ENCODE results near the gene CADPS2.

Gene CADPS2

DNA sequence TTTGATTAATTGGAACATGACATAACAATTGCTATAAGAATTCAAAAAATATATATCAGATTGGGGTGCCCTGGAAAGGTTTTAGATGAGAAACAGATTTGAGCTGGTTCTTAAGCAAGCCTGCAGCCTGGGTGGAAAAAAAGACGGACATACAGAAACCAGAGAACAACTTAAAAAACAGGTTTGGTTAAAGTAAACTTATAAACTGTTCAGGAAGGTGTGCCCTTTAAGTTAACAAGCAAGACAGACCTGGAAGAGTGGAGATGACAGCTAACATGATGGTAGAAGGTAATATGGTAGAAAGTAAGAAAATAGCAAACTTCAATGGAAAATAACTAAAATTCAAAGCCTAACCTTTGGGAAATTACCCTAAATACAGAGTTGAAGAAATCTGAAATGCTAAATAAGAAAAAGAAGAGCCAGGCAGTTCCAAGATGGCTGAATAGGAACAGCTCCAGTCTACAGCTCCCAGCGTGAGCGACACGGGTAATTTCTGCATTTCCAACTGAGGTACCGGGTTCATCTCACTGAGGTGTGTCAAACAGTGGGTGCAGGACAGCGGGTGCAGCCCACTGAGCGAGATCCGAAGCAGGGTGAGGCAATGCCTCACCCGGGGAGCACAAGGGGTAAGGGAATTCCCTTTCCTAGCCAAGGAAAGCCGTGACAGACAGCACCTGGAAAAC, 52.2 kb downstream of the CADPS2 start:
- Histone ChIP-seq H3K27ac (replicated peaks) (no peak overlapping the region), H3K4me3 (replicated peaks; ENCODE audit: insufficient read depth, low read length) (no peak overlapping the region)
- no peak for DNase-seq (ENCODE audit: low read depth in 1 of 2, low spot score in 1 of 2)

DNA sequence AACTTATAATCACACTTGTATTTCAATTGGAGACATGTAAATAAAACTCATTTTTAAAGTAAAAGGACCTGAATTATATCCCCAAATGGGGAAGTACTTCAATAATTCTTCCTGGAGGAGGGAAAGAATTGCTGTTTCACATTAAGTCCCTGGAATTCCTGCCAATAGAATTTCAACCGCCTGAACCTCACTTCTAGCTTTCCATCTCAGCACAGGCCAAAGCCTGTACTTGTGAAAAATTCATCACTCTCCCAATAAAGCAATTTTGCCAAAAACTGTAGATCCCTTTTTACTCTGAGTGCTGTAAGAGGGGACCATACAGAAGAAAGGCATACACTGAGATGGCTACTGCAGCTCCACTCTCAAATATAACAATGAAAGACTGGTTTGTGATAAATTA, 54.8 kb downstream of the CADPS2 start:
- DNase-seq (ENCODE audit: low read depth in 1 of 2, low spot score in 1 of 2) = no peak
- TF ChIP-seq POLR2AphosphoS5 (IDR thresholded peaks at IDR 0.05; ENCODE audit: low read depth) = no peak
- TF ChIP-seq GABPA (IDR thresholded peaks at IDR 0.05; ENCODE audit: low read depth) = no peak
- no peak for TF ChIP-seq SPI1 (IDR thresholded peaks at IDR 0.05; ENCODE audit: borderline replicate concordance, low read depth)
- TF ChIP-seq, protein P1, sequence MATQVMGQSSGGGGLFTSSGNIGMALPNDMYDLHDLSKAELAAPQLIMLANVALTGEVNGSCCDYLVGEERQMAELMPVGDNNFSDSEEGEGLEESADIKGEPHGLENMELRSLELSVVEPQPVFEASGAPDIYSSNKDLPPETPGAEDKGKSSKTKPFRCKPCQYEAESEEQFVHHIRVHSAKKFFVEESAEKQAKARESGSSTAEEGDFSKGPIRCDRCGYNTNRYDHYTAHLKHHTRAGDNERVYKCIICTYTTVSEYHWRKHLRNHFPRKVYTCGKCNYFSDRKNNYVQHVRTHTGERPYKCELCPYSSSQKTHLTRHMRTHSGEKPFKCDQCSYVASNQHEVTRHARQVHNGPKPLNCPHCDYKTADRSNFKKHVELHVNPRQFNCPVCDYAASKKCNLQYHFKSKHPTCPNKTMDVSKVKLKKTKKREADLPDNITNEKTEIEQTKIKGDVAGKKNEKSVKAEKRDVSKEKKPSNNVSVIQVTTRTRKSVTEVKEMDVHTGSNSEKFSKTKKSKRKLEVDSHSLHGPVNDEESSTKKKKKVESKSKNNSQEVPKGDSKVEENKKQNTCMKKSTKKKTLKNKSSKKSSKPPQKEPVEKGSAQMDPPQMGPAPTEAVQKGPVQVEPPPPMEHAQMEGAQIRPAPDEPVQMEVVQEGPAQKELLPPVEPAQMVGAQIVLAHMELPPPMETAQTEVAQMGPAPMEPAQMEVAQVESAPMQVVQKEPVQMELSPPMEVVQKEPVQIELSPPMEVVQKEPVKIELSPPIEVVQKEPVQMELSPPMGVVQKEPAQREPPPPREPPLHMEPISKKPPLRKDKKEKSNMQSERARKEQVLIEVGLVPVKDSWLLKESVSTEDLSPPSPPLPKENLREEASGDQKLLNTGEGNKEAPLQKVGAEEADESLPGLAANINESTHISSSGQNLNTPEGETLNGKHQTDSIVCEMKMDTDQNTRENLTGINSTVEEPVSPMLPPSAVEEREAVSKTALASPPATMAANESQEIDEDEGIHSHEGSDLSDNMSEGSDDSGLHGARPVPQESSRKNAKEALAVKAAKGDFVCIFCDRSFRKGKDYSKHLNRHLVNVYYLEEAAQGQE (IDR thresholded peaks at IDR 0.05; ENCODE audit: insufficient replicate concordance, low read depth) = no peak
- TF ChIP-seq, protein P2, sequence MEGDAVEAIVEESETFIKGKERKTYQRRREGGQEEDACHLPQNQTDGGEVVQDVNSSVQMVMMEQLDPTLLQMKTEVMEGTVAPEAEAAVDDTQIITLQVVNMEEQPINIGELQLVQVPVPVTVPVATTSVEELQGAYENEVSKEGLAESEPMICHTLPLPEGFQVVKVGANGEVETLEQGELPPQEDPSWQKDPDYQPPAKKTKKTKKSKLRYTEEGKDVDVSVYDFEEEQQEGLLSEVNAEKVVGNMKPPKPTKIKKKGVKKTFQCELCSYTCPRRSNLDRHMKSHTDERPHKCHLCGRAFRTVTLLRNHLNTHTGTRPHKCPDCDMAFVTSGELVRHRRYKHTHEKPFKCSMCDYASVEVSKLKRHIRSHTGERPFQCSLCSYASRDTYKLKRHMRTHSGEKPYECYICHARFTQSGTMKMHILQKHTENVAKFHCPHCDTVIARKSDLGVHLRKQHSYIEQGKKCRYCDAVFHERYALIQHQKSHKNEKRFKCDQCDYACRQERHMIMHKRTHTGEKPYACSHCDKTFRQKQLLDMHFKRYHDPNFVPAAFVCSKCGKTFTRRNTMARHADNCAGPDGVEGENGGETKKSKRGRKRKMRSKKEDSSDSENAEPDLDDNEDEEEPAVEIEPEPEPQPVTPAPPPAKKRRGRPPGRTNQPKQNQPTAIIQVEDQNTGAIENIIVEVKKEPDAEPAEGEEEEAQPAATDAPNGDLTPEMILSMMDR (IDR thresholded peaks at IDR 0.05; ENCODE audit: insufficient read depth, low read length) = no peak
- H3K4me3 ChIP-seq (replicated peaks; ENCODE audit: insufficient read depth, low read length) = no peak overlapping the region
- no peak overlapping the region for H3K27ac ChIP-seq (replicated peaks)
- H3K27me3 ChIP-seq (ENCODE audit: insufficient read depth, poor library complexity, severe bottlenecking) = no peaks in the 10 kb centered on the region

More for the DNA sequence above, 52.2 kb downstream of the CADPS2 start:
- TF ChIP-seq, protein P1 (IDR thresholded peaks at IDR 0.05; ENCODE audit: insufficient replicate concordance, low read depth) = no peak
- TF ChIP-seq SPI1 (IDR thresholded peaks at IDR 0.05; ENCODE audit: borderline replicate concordance, low read depth) = no peak
- no peak for TF ChIP-seq POLR2AphosphoS5 (IDR thresholded peaks at IDR 0.05; ENCODE audit: low read depth)
- no peak for TF ChIP-seq GABPA (IDR thresholded peaks at IDR 0.05; ENCODE audit: low read depth)
- TF ChIP-seq, protein P2 (IDR thresholded peaks at IDR 0.05; ENCODE audit: insufficient read depth, low read length) = no peak
- H3K27me3 ChIP-seq (ENCODE audit: insufficient read depth, poor library complexity, severe bottlenecking) = no peaks in the 10 kb centered on the region

DNA sequence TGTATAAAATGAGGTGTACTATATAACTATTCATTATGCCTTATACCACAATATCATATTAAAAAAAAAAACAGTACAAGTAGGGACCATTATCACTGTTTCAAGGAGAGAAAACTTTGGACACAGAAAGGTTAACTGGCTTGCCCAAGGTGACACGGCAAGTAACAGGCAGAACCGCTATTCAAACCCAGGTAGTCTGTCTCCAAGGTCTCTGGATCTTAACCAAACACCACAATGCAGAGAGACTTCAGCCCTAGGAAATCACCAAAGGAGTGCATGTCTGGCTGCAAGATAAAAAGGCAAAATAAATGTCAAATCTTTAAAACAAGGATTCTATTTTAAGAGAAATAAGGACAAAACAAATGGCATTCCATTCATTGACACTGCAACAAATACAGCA, 56.3 kb downstream of the CADPS2 start:
- Histone ChIP-seq H3K27ac (replicated peaks) (no peak overlapping the region), H3K27me3 (ENCODE audit: insufficient read depth, poor library complexity, severe bottlenecking) (no peaks in the 10 kb centered on the region), H3K4me3 (replicated peaks; ENCODE audit: insufficient read depth, low read length) (no peak overlapping the region)
- DNase-seq (ENCODE audit: low read depth in 1 of 2, low spot score in 1 of 2) = no peak
- TF ChIP-seq POLR2AphosphoS5 (IDR thresholded peaks at IDR 0.05; ENCODE audit: low read depth) = no peak
- no peak for TF ChIP-seq SPI1 (IDR thresholded peaks at IDR 0.05; ENCODE audit: borderline replicate concordance, low read depth)
- TF ChIP-seq, protein P1 (IDR thresholded peaks at IDR 0.05; ENCODE audit: insufficient replicate concordance, low read depth) = no peak
- TF ChIP-seq, protein P2 (IDR thresholded peaks at IDR 0.05; ENCODE audit: insufficient read depth, low read length) = no peak
- TF ChIP-seq GABPA (IDR thresholded peaks at IDR 0.05; ENCODE audit: low read depth) = no peak

Data from HL-60 (cell line).